ENCODE results near the gene BLOC1S6.

GRCh38 chr15:45640616-45641015 is 53.4 kb downstream of the BLOC1S6 start:
- TF ChIP-seq CTCF (conservative IDR thresholded peaks at IDR 0.05; ENCODE audit: low read depth, low read length) (no peak), EZH2phosphoT487 (IDR thresholded peaks at IDR 0.05; ENCODE audit: borderline replicate concordance, low read length) (no peak)

Measured in PC-3 (cell line).